IPS-18a (cell line): ENCODE data around the gene C1orf21.

ENCODE experiments used
- H3K27ac ChIP-seq: one replicate; pipeline ENCODE4 v1.5.1; 2013; ENCODE audit warnings: low read length
- H3K27me3 ChIP-seq: one replicate; pipeline ENCODE4 v1.6.1; 2013; ENCODE audit warnings: mild to moderate bottlenecking, low read length; ENCODE audit not compliant: control insufficient read depth, insufficient read depth
- H3K36me3 ChIP-seq: one replicate; pipeline ENCODE4 v1.6.1; 2013; ENCODE audit warnings: low read depth, low read length; ENCODE audit not compliant: control insufficient read depth
- H3K4me1 ChIP-seq: one replicate; pipeline ENCODE4 v1.6.1; 2013; ENCODE audit warnings: low read depth, low read length; ENCODE audit not compliant: control insufficient read depth
- H3K4me3 ChIP-seq: one replicate; pipeline ENCODE4 v1.5.1; 2013; ENCODE audit warnings: low read length
- H3K9ac ChIP-seq: one replicate; pipeline ENCODE4 v1.6.1; 2013; ENCODE audit warnings: mild to moderate bottlenecking, low read length, moderate library complexity
- H3K9me3 ChIP-seq: one replicate; pipeline ENCODE4 v1.6.1; 2013; ENCODE audit warnings: low read depth, low read length; ENCODE audit not compliant: control insufficient read depth

The C1orf21 gene

GRCh38 chr1:184568148-184568547 is 181.3 kb downstream of the C1orf21 start:
- no peaks in the 10 kb centered on the region for H3K9me3 ChIP-seq
- no peak overlapping the region for H3K4me3 ChIP-seq
- H3K27ac ChIP-seq, result no peak overlapping the region
- no peaks in the 10 kb centered on the region for H3K4me1 ChIP-seq
- H3K36me3 ChIP-seq, result no peaks in the 10 kb centered on the region
- H3K9ac ChIP-seq, result no peak overlapping the region
- no peaks in the 10 kb centered on the region for H3K27me3 ChIP-seq

GRCh38 chr1:184569106-184569505 is 182.3 kb downstream of the C1orf21 start:
- H3K4me1 ChIP-seq, result peaks cover under 1% of the 10 kb centered on the region

GRCh38 chr1:184574588-184574987 is 187.8 kb downstream of the C1orf21 start:
- H3K9ac ChIP-seq, result no peak overlapping the region
- H3K4me1 ChIP-seq, result peaks cover 13% of the 10 kb centered on the region
- no peak overlapping the region for H3K27ac ChIP-seq
- no peak overlapping the region for H3K4me3 ChIP-seq
- H3K36me3 ChIP-seq, result no peaks in the 10 kb centered on the region
- no peaks in the 10 kb centered on the region for H3K9me3 ChIP-seq
- no peaks in the 10 kb centered on the region for H3K27me3 ChIP-seq

More at GRCh38 chr1:184569106-184569505, 182.3 kb downstream of the C1orf21 start:
- Histone ChIP-seq H3K9me3 (no peaks in the 10 kb centered on the region), H3K36me3 (no peaks in the 10 kb centered on the region), H3K9ac (no peak overlapping the region), H3K4me3 (no peak overlapping the region), H3K27ac (no peak overlapping the region), H3K27me3 (no peaks in the 10 kb centered on the region)

GRCh38 chr1:184576822-184577221 is 190.0 kb downstream of the C1orf21 start:
- Histone ChIP-seq H3K27ac (no peak overlapping the region), H3K36me3 (no peaks in the 10 kb centered on the region), H3K9ac (no peak overlapping the region), H3K27me3 (no peaks in the 10 kb centered on the region), H3K4me1 (peaks cover 13% of the 10 kb centered on the region), H3K4me3 (no peak overlapping the region), H3K9me3 (no peaks in the 10 kb centered on the region)

GRCh38 chr1:184577319-184577718 is 190.5 kb downstream of the C1orf21 start:
- H3K9me3 ChIP-seq, result no peaks in the 10 kb centered on the region
- H3K27ac ChIP-seq, result no peak overlapping the region
- H3K4me3 ChIP-seq, result no peak overlapping the region
- H3K36me3 ChIP-seq, result no peaks in the 10 kb centered on the region
- H3K4me1 ChIP-seq, result peaks cover 13% of the 10 kb centered on the region
- H3K27me3 ChIP-seq, result no peaks in the 10 kb centered on the region
- H3K9ac ChIP-seq, result no peak overlapping the region

- H3K4me3 ChIP-seq, result no peak overlapping the region
- no peaks in the 10 kb centered on the region for H3K27me3 ChIP-seq
- peaks cover 3% of the 10 kb centered on the region for H3K4me1 ChIP-seq
- no peaks in the 10 kb centered on the region for H3K36me3 ChIP-seq
- no peak overlapping the region for H3K27ac ChIP-seq
- no peaks in the 10 kb centered on the region for H3K9me3 ChIP-seq
- H3K9ac ChIP-seq, result no peak overlapping the region
These were observed 195.6 kb downstream of the C1orf21 start for GRCh38 chr1:184582411-184582810.

GRCh38 chr1:184583849-184584248 is 197.0 kb downstream of the C1orf21 start:
- H3K4me1 ChIP-seq, result peaks cover 3% of the 10 kb centered on the region
- no peaks in the 10 kb centered on the region for H3K36me3 ChIP-seq
- no peak overlapping the region for H3K4me3 ChIP-seq
- no peaks in the 10 kb centered on the region for H3K9me3 ChIP-seq
- no peak overlapping the region for H3K9ac ChIP-seq
- no peaks in the 10 kb centered on the region for H3K27me3 ChIP-seq
- no peak overlapping the region for H3K27ac ChIP-seq

- no peaks in the 10 kb centered on the region for H3K36me3 ChIP-seq
- H3K27ac ChIP-seq, result no peak overlapping the region
- H3K27me3 ChIP-seq, result no peaks in the 10 kb centered on the region
- H3K4me3 ChIP-seq, result no peak overlapping the region
- no peak overlapping the region for H3K9ac ChIP-seq
- peaks cover 2% of the 10 kb centered on the region for H3K4me1 ChIP-seq
- H3K9me3 ChIP-seq, result no peaks in the 10 kb centered on the region
These were observed 201.9 kb downstream of the C1orf21 start for GRCh38 chr1:184588701-184589100.

- Histone ChIP-seq H3K4me1 (no peaks in the 10 kb centered on the region), H3K36me3 (no peaks in the 10 kb centered on the region), H3K27me3 (no peaks in the 10 kb centered on the region), H3K9me3 (no peaks in the 10 kb centered on the region), H3K4me3 (no peak overlapping the region), H3K9ac (no peak overlapping the region), H3K27ac (no peak overlapping the region)
These were observed 203.4 kb downstream of the C1orf21 start for GRCh38 chr1:184590163-184590750.

GRCh38 chr1:184593597-184593996 is 206.8 kb downstream of the C1orf21 start:
- H3K9ac ChIP-seq, result no peak overlapping the region
- no peaks in the 10 kb centered on the region for H3K27me3 ChIP-seq
- no peaks in the 10 kb centered on the region for H3K36me3 ChIP-seq
- no peaks in the 10 kb centered on the region for H3K4me1 ChIP-seq
- no peak overlapping the region for H3K27ac ChIP-seq
- no peak overlapping the region for H3K4me3 ChIP-seq
- no peaks in the 10 kb centered on the region for H3K9me3 ChIP-seq

GRCh38 chr1:184595596-184595995 is 208.8 kb downstream of the C1orf21 start:
- Histone ChIP-seq H3K27me3 (no peaks in the 10 kb centered on the region), H3K4me3 (no peak overlapping the region), H3K36me3 (no peaks in the 10 kb centered on the region), H3K9me3 (no peaks in the 10 kb centered on the region), H3K27ac (no peak overlapping the region), H3K9ac (no peak overlapping the region), H3K4me1 (no peaks in the 10 kb centered on the region)

GRCh38 chr1:184596950-184597645 is 210.3 kb downstream of the C1orf21 start:
- Histone ChIP-seq H3K9me3 (no peaks in the 10 kb centered on the region), H3K36me3 (no peaks in the 10 kb centered on the region), H3K4me3 (no peak overlapping the region), H3K27ac (no peak overlapping the region), H3K27me3 (no peaks in the 10 kb centered on the region), H3K4me1 (no peaks in the 10 kb centered on the region), H3K9ac (no peak overlapping the region)
